HG03196 (cell line): Measurements from ENCODE around the gene PRKN.

ENCODE experiments used
- ATAC-seq: cut with Tn5 transposase; IDR thresholded peaks from one replicate; pipeline ENCODE4 v1.9.1; 2021; ENCODE audit not compliant: unreplicated experiment

Gene PRKN

DNA sequence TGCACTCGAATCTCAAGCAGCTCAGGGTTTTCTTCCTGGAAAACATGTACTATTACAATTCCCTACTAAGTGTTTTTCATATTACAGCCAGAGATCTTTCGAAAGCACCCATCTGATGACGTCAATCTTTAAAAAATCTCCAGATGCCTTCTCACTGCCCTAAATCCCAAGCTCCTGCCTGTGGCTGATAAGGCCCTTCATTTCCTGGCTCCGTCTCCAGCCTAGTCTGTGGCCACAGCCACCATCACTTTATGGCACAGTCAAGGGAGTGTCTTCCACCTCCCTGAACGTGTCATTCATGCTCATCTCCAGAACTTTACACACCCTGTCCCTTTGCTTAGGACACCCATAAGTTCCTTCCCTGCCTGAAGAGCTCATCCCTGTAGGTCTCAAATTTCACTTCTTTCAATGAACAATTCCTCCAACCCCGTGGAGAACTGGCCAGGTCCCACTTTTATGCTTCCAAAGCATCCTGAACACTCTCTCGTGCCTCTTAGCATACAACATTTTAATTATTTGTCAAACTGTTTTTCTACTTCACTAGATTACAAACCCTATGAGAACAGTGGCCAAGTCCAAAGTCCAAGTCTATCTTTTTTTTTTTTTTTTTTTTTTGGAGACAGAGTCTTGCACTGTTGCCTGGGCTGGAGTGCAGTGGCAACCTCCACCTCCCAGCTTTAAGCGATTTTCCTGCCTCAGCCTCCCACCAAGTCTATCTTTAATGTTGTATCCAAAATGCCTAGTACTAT lies 1347.6 kb downstream of the PRKN start:
- no peak for ATAC-seq

DNA sequence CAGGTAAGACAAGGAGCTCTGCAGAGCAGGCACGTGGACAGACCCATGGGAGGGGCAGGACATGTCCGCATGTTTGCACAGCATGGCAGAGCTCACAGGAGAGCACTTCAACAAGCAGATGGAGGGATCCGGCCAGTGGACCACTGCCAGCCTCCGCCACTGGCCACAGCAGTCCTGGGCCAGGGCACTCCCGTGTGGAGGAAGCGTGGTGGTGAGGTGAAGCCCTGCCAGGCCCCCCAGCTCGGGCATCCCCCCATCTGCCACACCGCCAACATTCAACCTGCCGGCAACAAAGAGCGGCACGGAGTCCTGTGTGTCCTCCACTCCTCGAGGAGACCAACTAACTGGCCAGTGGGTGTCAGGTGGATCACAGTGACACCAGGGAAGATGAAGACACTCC lies 1349.5 kb downstream of the PRKN start:
- no peak for ATAC-seq

DNA sequence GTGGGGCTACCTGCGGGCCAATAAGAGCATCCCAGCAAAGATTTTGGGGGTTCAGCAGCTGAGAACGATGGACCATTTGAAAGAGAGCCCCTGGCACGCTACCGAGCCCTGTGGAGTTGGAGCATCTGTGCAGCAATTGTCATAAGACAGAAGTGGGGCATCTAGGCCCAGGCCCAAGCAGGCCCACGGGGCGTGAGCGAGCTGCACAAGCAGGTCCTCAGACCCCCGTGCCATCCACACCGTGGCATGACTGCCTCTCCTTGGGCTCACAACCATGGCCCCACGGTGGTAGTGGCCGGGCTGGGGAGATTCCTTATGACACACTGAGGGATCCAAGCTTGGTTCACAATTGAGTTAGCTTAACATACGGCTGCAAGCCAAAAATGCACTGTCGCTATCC lies 1350.5 kb downstream of the PRKN start:
- ATAC-seq = no peak

DNA sequence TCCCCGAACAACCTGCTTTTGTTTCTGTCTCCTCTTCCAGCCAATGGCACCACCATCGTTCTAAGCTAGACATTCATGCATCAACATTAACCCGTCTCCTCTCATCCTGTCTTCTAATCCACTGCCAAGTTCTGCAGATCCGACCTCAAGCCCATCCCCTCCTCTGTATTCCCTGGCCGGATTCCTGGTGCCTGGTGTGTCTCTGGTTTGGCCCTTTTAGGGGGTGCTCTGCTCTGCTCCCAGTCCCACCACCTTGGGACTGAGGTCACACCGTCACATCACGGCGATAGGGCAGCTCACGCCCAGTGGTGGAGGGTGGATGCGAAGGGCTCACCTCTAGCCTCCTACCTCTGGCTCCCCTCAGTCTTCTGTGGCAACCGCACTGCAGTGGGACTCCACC lies 1351.2 kb downstream of the PRKN start:
- no peak for ATAC-seq

DNA sequence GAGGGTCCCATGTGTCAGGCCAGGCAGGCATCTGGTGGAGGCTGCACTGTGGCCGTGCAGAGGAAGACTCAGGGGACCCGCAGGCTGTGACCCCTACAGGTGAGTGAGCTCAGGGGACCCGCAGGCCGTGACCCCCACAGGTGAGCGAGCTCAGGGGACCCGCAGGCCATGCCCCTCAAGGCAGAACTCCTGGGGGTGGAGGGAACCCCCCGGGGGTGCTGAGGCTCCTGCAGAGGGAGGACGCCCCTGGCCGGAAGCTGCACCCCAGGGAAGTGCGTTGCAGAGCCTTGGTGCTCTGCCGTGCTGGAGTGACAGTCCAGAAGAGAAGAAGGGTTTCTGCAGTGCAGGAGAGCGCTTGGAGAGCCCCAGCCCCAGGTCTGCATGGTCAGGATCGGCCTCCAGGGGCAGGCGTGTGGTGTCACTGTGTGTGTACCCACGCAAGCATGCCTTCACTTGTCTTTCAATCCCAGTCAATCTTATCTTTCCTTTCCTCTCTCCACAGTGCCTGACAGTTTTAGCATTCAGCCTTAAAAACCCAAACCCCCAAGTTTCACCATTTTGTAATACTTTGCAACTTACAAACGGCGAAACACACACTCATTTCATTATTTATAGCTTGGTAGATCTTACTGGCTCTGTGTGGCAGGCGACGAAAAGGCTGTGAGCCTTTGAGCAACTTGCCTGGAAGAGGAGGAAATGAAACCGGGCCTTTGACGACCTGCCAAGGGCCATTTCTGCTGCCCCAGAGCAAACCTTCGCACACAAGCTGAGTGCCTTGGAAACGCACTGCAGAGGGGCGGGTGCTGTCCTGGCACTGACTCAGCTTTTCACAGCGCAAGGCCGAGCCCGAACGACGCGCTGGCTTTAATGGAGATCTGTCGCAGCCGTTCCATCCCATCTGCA lies 1352.3 kb downstream of the PRKN start:
- ATAC-seq = no peak

DNA sequence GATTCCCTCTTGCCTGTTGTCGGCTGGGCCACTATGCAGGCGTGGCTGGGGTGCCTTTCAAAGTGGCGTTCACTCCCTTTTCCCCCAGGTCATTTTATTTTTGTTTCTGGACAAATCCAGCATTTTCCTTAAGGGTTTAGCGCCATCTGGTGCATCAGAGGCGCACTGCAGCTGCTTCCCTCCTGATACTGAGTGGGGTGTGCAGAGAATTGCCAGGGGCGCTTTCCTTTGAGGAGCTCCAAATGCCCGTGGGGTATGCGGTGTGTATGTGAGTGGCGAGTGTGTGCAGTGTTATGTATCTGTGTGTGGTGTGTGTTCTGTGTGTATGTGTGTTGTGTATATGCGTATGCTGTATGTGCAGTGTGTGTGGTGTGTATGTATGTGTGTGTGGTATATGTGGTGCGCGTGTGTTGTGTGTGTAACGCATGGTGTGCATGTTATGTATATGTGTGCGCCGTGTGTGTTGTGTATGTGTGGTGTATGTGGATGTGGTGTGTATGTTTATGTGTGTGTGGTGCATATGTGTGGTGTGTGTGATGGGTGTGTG lies 1353.6 kb downstream of the PRKN start:
- no peak for ATAC-seq

DNA sequence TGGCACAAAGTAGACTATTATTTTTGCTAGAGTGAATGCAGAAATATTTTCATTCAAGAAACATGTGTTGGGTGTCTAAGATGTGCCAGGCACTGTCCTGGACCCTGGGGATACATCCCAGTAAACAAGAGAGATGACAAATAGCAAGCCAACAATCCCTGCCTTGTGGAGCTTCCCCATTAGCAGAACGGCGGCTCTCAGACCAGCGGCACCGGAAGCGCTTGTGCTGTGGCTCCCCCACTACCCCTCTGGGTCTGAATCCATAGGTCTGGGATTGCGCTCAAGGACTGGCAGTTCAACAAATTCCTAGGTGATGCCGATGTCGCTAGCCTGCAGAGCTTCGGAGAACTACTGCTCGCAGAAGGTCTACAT lies 1355.2 kb downstream of the PRKN start:
- no peak for ATAC-seq

DNA sequence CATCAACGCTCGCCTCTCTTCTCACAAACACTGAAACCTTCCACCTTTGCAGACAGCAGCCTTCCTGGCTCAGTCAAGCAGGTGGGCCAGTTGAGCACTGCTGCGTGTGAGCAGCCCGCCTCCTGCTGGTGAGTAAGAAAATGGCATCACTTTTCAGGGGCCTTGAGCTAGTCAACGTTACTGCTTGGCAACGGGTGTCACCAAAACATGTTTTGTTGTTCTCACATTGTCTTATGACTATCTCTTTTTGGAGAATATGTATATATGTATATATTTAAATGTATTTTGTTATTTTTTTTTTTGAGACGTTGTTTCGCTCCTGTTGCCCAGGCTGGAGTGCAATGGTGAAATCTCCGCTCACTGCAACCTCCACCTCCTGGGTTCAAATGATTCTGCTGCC lies 1356.7 kb downstream of the PRKN start:
- ATAC-seq = peak; percentile 95

DNA sequence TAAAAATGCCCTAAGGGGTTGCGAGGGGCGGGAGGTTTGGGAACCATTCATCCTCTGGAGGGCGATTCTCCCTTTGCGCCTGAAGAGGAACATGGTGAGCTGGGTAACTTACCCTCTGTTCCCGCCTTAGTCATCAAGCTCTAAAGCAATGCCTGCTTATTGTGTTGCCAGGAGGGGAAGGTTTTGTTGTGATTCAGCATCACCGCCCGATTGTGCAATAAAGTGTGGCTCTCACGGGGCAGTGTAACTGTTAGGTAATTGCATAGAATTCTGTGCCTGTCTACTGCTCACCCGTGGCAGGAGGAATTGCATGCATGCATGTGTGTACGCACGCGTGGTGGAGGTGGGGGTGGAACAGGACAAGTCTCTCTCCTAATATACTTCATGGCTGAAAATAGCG lies 1358.2 kb downstream of the PRKN start:
- ATAC-seq = no peak

DNA sequence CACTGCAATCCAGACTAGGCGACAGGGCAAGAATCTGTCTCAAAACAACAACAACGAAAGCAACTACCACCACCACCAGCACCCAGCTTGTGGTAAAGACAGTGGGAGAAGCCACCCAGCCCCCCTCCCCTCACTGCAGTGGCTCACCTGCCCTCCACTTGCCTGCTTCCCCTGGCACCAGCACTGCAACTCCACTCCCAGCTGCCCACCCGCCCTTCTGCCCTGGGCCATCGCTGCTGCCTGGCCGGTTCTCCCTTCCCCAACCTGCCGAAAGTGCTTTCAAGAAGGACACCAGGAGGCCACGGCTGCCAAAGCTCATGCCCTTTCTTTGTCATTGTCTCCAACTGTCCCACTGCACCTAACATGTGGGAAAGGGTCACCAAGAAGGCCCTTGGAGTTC lies 1359.1 kb downstream of the PRKN start:
- no peak for ATAC-seq

DNA sequence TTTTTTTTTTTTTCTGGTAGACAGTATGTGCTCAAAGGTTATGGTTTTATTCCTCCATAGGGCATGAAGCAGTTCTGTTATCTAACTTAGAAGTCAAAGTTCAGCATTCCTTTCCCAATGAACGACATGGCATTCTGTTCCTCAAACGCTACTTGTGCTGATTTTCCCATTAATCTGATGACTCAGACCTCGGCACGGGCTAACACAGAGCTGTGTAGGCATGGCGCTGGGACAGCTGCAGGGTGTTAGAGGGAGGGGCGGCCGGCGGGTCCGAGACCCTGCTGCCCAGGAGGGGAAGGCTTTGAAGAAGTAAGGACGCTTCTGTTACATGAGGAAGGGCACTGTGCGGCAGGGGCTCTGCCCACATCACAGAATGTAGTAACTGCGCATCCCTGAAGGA lies 1360.1 kb downstream of the PRKN start:
- ATAC-seq = no peak

DNA sequence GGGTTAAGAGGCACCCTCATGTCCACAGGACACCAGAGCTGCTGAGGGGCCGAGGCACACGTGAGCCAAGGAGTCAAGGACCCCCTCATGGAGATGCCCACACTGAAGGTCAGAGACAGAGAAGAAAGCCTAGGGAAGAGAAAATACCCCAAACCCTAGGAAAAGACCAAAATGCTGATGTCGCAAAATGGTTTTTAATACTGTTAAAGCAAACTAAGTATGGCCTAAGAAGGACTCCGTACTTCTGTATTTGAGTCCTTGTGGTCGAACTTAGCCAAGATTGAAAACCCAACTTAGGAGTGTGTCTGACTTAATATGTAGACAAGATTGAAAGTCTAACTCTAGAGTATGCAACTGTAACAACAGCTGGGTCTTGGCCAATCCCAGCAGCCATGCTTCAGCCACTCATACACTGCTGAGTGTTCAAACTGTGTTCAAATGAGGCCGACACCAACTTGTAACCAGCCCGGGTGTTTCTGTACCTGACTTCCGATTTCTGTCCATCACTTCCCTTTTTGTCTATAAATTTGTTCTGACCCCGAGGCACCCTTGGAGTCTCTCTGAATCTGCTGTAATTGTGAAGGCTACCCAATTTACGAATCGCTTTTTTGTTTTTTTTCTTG lies 1361.2 kb downstream of the PRKN start:
- no peak for ATAC-seq

DNA sequence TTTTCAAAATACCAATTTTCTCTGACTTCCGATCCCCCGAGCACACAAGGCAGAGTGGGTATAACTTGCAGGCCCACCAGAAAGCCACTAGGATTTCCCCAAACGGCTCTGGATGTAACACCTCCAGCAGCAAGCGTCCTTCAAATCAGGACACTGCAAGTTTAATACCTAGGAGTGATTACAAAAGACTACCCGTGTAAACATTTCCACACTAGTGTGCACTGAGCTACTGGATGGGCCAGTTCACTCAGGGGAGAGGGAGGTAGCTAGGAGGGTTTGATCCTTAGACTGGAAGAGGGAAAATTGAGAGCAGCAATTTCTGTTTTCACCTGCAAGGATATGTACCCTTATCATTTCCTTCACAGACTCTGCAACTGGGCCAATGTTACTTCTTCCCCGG lies 1361.9 kb downstream of the PRKN start:
- ATAC-seq = no peak

DNA sequence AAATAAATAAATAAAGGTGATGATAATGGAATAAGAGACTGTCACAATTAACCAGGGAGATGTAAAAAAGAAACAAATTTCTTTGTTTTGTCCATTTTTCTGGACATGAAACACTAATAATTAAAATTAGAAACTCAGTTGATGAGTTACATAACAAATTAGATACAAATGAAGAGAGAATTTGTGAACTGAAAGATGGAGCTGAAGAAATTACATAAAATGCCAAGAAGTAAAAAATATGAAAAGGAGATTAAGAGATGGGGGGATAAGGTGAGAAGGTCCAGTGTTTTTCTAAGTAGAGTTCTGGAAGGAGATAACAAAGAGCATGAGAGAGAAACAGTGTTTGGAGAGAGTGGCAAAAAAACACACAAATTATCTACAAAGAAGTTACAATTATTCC lies 1364.3 kb downstream of the PRKN start:
- no peak for ATAC-seq

DNA sequence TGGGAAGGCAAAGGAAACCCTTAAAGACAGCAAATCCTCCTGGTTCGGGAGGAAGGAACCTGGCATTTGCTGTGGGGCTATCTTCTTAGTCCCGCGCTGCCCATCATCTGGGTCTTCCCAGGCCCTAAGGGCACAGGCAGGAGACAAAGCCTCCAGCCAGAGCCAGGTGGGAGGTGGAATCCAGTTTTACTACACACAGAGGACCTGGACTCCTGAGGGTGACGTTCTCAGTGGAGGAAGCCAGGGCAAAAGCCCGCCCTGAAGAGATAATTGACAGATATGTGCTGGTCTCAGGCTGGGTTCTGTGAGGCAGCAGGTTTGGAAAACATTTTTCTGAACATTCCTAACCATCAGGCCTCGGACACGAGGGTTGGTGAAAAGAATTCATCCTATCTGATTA lies 1365.3 kb downstream of the PRKN start:
- ATAC-seq = no peak

DNA sequence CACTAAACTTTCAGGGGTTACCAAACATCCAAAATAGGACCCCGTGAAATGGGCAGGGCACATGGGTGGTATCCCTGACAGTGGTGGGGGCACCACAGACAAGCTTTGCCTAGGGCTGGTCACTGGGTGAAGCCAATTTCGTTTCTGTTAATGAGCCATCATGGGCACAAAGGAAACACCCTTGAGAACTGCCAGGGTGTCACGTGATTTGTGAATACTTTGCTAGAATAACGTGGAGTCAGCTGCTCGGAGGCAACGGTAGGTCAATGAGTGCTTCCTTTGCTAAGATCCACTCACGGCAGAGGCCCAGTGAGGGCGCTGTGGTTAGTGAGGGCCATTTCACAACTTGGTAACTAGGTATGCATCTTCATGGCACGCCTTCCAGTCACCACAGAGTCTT lies 1366.0 kb downstream of the PRKN start:
- ATAC-seq = no peak

DNA sequence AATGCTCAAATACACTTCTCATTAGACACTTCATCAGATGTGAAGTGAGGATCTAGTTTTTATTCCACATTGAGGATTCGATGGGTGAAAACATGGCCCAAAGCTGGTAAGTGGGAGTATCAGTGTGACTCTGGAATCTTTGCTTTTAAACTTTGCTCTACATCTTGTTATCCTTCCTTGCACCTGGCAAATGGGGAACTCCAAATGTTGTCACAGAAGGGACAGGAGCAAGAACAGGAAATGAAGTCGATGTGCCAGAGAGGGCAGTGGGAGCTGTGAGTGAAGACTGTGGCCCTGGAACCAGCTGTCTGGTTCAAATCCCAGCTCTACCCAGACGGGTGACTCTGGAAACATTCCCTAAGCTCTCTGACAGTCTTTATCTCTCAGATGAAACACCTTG lies 1367.0 kb downstream of the PRKN start:
- ATAC-seq = no peak

DNA sequence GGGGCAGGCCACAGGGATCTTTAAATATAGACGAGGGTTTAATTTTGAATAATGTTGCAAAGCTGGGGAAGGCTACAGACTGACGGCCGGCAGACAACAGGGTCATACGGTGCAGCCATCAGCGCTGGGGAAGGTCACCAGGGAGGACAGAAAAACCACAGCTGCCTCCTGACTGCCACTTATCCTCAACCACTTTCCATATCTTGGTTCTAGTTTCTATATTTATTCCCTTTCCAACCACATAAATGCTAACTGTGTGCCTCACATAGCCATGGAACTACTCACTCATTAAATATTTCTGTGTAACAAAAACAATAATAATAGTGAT lies 1368.0 kb downstream of the PRKN start:
- ATAC-seq = no peak

DNA sequence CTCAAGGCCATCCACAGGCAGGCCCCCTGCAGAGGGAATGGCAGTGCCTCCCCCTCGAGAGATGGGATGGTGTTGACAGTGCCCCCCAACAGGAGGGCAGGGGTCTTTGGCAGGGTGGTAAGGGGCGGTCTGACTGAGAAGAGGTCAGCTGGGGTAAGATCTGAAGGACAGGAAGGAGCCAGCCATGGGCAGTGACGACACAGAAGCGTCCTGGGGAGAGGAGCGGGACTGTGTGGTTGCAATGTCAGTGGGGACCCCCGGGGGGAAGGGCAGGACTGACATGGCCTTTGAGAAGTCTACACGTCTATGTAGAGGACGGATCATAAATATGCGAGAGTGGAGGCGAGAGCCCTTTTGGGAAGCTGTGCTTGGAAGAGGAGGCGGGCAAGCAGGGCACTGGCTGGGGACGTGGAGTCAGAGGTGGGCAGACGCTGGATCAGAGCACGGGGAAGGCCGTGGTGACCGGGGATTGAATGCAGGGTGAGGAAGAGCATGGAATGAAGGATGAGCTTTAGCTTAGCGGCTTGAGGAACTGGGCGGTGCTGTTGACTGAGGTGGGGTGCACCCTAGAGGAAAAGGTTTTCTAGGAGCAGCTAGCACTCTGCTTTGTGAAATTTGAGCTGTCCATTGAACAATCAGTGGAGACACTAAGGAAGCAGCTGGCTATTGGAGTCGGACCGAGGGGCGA lies 1371.3 kb downstream of the PRKN start:
- no peak for ATAC-seq

DNA sequence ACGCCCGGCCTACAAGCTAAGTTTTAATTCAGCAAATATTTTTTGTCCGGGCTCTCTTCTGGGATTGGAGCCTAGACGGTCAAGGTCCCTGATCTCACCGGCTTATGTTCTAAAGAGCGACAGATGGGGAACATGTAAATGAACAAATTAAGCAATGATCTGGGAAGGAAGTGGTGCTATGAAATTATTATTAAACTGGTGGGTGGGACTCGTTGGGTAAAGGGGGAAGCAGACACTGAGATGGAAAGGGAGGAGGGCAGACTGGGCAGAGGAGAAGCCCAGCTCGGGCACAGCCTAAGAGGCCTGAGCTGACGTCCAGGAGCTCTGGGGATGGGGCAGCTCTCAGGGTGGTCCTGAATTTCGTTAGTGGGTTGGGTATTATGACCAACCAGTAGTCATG lies 1371.9 kb downstream of the PRKN start:
- ATAC-seq = no peak

DNA sequence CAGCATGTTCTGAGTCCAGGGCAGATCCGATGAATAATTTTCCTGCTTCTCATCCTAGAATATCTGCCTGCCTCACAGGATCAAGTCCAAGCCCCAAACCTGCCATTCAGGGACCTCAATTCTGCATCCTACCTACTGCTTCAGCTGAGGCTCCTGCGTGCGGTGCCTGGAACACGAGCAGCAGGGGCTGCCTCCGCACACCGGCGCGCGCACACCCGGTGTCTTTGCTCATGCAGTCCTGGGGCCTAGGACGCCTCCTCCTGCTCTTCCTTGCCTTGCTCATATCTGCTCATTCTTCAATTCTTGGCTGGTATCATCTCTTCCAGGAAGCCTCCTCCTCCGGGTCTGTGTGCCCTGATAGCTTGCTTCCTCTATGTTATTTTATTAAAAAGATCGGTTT lies 1372.6 kb downstream of the PRKN start:
- no peak for ATAC-seq
